ENCODE measurements around the gene DOHH.

The DOHH gene

DNA sequence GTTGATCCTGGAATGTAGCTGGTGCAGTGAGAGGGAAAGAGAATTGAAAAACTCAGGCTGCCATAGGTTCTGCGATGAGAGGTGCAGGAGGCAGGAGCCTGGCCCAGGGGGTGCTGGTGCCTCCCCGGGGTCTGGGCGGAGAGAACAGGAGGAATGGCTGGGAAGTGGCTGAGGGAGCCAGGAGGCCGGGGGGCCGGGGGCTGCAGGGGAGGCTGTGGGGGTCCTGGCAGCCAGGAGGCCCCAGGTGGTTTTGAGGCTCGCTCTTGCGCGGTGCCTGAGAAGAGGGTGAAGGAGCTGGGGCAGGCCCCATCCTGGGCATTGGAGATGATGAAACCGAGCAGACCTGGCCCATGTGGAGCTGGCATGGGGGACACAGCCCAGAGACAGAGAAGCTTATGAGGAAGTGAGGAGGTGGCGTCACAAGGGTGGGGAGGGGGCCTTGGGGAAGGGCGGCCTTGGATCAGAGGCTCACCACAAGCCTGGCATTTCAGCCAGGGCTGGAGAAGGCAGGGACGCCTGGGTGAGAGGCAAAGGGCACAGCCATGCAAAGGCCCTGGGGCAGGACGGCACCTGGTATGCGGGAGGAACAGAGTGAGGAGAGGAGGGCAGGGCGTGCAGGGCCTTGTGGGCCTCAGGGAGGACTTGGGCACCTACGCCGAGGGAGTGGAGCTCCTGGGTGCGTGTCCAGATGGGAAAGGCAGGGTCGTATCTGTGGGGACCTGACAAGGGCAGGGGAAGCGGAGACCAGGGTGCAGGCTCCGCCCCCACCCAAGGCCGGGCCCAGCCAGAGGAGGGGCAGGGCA, 37.2 kb upstream of the DOHH start (continued):
- TF ChIP-seq, protein P1, sequence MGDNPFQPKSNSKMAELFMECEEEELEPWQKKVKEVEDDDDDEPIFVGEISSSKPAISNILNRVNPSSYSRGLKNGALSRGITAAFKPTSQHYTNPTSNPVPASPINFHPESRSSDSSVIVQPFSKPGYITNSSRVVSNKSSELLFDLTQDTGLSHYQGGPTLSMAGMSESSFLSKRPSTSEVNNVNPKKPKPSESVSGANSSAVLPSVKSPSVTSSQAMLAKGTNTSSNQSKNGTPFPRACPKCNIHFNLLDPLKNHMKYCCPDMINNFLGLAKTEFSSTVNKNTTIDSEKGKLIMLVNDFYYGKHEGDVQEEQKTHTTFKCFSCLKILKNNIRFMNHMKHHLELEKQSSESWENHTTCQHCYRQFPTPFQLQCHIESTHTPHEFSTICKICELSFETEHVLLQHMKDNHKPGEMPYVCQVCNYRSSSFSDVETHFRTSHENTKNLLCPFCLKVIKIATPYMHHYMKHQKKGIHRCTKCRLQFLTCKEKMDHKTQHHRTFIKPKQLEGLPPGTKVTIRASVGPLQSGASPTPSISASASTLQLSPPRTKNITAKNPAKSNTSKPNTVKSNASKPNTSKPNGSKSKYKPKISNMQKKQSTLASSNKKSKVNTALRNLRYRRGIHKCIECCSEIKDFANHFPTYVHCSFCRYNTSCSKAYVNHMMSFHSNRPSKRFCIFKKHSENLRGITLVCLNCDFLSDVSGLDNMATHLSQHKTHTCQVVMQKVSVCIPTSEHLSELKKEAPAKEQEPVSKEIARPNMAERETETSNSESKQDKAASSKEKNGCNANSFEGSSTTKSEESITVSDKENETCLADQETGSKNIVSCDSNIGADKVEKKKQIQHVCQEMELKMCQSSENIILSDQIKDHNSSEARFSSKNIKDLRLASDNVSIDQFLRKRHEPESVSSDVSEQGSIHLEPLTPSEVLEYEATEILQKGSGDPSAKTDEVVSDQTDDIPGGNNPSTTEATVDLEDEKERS (tag by site-specific recombination; IDR thresholded peaks at IDR 0.05), result peak; percentile 61; the same call in 1 of the 2 replicates
- TF ChIP-seq ZNF600 (tag by site-specific recombination; IDR thresholded peaks at IDR 0.05) (0 out of 2 replicates have a peak, but pooled peaks have one; percentile 29), ZNF239 (tag by site-specific recombination; IDR thresholded peaks at IDR 0.05) (0 out of 2 replicates have a peak, but pooled peaks have one; percentile 59)
- TF ChIP-seq, protein P2, sequence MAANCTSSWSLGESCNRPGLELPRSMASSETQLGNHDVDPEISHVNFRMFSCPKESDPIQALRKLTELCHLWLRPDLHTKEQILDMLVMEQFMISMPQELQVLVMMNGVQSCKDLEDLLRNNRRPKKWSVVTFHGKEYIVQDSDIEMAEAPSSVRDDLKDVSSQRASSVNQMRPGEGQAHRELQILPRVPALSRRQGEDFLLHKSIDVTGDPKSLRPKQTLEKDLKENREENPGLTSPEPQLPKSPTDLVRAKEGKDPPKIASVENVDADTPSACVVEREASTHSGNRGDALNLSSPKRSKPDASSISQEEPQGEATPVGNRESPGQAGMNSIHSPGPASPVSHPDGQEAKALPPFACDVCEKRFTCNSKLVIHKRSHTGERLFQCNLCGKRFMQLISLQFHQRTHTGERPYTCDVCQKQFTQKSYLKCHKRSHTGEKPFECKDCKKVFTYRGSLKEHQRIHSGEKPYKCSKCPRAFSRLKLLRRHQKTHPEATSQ (tag by site-specific recombination; IDR thresholded peaks at IDR 0.05), result peak; percentile 46; the same call in 1 of the 2 replicates

DNA sequence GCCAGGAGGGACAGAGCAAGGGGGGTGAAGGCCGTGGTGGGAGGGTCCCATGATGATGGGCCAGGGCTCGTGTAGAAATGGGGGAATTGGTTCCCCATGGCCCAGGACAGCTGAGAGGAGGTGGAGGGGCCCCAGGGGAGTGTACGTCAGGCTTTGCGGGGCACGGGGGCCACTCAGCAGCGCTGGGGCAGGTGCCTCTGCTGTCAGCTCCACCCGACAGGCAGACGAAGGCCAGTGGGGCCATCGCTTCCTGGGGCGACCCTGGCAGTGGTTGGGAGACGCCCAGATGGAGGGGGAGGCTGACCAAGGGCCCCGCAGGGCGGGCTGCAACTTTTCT, 36.6 kb upstream of the DOHH start:
- no peak overlapping the region for H3K27ac ChIP-seq (ENCODE audit: extremely low read depth, low read depth, low read length)
- POLR2A ChIA-PET, result interaction anchor here (0.6 to 0.8 kb wide), 4 partner anchors 20 to 823 kb away, joined by 3 read pairs; partner anchors contain the start of gene DOHH
- no peak overlapping the region for H3K4me3 ChIP-seq (ENCODE audit: low read depth, low read length)
- TF ChIP-seq ZNF140 (tag by site-specific recombination; IDR thresholded peaks at IDR 0.05) (no peak), ZNF701 (tag by site-specific recombination; IDR thresholded peaks at IDR 0.05) (no peak), ZXDB (tag by site-specific recombination; IDR thresholded peaks at IDR 0.05) (no peak), KLF16 (tag by site-specific recombination; IDR thresholded peaks at IDR 0.05) (no peak), ZNF211 (tag by site-specific recombination; IDR thresholded peaks at IDR 0.05; ENCODE audit: low read depth) (no peak), ZNF555 (tag by site-specific recombination; conservative IDR thresholded peaks at IDR 0.05) (no peak), ZNF266 (tag by site-specific recombination; IDR thresholded peaks at IDR 0.05; ENCODE audit: low read depth) (no peak), SP2 (tag by site-specific recombination; IDR thresholded peaks at IDR 0.05) (no peak; the same call in 1 of the 2 replicates), REPIN1 (tag by site-specific recombination; IDR thresholded peaks at IDR 0.05; ENCODE audit: low read depth) (no peak), SP3 (tag by site-specific recombination; IDR thresholded peaks at IDR 0.05) (no peak), ZNF175 (tag by site-specific recombination; IDR thresholded peaks at IDR 0.05) (no peak), ZNF785 (tag by site-specific recombination; IDR thresholded peaks at IDR 0.05) (no peak), ZNF121 (tag by site-specific recombination; IDR thresholded peaks at IDR 0.05) (no peak), ZNF169 (tag by site-specific recombination; IDR thresholded peaks at IDR 0.05) (no peak)
- TF ChIP-seq, protein P3, sequence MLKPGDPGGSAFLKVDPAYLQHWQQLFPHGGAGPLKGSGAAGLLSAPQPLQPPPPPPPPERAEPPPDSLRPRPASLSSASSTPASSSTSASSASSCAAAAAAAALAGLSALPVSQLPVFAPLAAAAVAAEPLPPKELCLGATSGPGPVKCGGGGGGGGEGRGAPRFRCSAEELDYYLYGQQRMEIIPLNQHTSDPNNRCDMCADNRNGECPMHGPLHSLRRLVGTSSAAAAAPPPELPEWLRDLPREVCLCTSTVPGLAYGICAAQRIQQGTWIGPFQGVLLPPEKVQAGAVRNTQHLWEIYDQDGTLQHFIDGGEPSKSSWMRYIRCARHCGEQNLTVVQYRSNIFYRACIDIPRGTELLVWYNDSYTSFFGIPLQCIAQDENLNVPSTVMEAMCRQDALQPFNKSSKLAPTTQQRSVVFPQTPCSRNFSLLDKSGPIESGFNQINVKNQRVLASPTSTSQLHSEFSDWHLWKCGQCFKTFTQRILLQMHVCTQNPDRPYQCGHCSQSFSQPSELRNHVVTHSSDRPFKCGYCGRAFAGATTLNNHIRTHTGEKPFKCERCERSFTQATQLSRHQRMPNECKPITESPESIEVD (tag by site-specific recombination; IDR thresholded peaks at IDR 0.05), result no peak
- TF ChIP-seq, protein P4, sequence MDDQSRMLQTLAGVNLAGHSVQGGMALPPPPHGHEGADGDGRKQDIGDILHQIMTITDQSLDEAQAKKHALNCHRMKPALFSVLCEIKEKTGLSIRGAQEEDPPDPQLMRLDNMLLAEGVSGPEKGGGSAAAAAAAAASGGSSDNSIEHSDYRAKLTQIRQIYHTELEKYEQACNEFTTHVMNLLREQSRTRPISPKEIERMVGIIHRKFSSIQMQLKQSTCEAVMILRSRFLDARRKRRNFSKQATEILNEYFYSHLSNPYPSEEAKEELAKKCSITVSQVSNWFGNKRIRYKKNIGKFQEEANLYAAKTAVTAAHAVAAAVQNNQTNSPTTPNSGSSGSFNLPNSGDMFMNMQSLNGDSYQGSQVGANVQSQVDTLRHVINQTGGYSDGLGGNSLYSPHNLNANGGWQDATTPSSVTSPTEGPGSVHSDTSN (CRISPR knock-in tag; IDR thresholded peaks at IDR 0.05), result no peak
- TF ChIP-seq, protein P5, sequence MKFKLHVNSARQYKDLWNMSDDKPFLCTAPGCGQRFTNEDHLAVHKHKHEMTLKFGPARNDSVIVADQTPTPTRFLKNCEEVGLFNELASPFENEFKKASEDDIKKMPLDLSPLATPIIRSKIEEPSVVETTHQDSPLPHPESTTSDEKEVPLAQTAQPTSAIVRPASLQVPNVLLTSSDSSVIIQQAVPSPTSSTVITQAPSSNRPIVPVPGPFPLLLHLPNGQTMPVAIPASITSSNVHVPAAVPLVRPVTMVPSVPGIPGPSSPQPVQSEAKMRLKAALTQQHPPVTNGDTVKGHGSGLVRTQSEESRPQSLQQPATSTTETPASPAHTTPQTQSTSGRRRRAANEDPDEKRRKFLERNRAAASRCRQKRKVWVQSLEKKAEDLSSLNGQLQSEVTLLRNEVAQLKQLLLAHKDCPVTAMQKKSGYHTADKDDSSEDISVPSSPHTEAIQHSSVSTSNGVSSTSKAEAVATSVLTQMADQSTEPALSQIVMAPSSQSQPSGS (tag by site-specific recombination; IDR thresholded peaks at IDR 0.05; ENCODE audit: low read depth), result no peak
- H3K36me3 ChIP-seq (ENCODE audit: control insufficient read depth in 2 of 2, insufficient read depth in 1 of 2, low read length in 2 of 2), result peaks cover 3 to 51% of the 10 kb centered on the region in 2 experiments; a peak in 2 of 3 replicates
- CTCF ChIA-PET, result interaction anchor here (0.6 kb wide), 1 partner anchor 390 kb away, joined by 4 read pairs; no protein-coding TSS in a partner anchor
- no peaks in the 10 kb centered on the region for H3K9me3 ChIP-seq (ENCODE audit: control insufficient read depth, insufficient read depth, low read depth, low read length)
- H3K4me1 ChIP-seq (ENCODE audit: control insufficient read depth, insufficient read depth, low read length), result no peaks in the 10 kb centered on the region

Measured in HEK293 (cell line).